ENCODE results near the gene ADRA2C. TPM values are rescaled to one million over a fixed set of nuclear protein-coding genes. Genes with fewer than 3 reads are reported as not detected.

ADRA2C gene
- total and polyA plus RNA-seq, 2 of the 13 experiments (the other 11 are each of a cell fraction or from before 2014, with no cell fraction given): 15.4 to 69.7 TPM

DNA sequence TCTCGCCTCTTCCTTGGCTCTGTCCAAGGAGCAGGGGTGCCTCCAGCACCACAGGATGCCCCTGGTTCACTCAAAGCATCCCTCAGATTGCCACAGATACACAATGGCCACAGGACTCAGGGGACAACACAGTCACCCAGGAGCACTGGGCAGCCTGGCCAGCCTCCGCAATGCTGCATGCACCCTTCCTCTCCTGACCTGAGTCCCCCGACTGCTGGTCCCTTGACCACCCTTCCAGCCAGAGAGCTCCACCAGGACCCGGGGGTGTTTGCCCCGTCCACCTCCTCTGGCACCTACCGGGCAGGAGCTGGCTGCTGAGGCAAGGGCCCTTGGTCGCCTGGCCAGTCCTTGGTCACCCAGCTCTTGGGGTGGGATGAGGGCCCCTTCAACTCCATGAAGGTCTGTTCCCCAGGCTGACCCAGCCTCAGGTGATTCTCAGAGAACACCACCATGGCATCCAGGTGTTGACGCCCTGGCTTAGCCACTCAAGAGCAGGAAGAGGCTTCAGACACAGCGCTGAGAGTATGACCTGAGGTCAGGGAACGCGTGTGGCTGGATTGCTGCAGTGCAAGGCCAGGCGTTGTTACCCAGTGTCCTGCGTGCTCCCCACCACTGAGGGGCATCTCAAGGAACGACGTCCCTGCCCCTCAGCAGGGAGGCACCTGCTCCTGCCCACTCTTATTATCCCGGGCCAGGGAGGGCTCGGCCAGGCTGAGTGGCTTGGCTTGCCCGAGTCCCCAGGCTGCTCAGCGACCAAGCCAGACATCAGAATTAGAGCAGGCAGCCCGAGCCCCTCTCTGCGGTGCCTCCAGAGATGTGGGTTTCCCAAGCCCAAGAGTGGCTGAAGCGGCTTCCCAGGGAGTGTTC, 10.2 kb downstream of the ADRA2C start (continued):
- TF ChIP-seq, protein P1, sequence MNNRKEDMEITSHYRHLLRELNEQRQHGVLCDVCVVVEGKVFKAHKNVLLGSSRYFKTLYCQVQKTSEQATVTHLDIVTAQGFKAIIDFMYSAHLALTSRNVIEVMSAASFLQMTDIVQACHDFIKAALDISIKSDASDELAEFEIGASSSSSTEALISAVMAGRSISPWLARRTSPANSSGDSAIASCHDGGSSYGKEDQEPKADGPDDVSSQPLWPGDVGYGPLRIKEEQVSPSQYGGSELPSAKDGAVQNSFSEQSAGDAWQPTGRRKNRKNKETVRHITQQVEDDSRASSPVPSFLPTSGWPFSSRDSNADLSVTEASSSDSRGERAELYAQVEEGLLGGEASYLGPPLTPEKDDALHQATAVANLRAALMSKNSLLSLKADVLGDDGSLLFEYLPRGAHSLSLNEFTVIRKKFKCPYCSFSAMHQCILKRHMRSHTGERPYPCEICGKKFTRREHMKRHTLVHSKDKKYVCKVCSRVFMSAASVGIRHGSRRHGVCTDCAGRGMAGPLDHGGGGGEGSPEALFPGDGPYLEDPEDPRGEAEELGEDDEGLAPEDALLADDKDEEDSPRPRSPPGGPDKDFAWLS (CRISPR knock-in tag; IDR thresholded peaks at IDR 0.05; ENCODE audit: borderline replicate concordance): no peak
- TF ChIP-seq SALL1 (CRISPR knock-in tag; IDR thresholded peaks at IDR 0.05): 0 out of 2 replicates have a peak, but pooled peaks have one; percentile 12
- TF ChIP-seq ZNF850 (CRISPR knock-in tag; conservative IDR thresholded peaks at IDR 0.05): no peak

DNA sequence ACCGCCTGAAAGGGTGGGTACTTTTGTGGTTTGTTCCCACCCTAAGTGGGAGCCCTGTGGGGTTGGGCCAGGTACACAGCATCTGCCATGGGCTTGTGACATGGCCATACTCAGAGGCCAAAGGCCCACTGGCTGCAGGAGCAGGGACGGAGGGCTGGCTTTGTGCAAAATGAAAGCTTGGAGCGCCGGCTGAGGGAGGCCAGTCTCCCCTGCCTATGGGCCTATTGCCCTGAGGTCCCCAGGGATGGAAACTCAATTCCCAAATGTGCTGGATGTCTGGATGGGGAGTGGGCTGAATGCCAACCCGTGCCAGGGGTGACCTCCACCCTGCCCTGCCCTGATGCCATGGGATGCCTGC, 10.8 kb downstream of the ADRA2C start:
- Histone ChIP-seq H3K4me3 (replicated peaks in 1 of 3; ENCODE audit: insufficient read depth in 1 of 3, low read depth in 2 of 3, low read length in 3 of 3) (no peak overlapping the region; a peak in 1 of 6 replicates), H3K4me2 (ENCODE audit: low read depth, low read length) (peak overlapping the region; percentile 33), H2AFZ (ENCODE audit: low read length) (no peak overlapping the region), H4K20me1 (ENCODE audit: insufficient read depth, low read length) (no peaks in the 10 kb centered on the region), H3K27ac (ENCODE audit: extremely low read length, insufficient read depth, low read length) (no peak overlapping the region), H3K4me1 (ENCODE audit: insufficient read depth, low read length) (peaks cover 85% of the 10 kb centered on the region), H3K36me3 (replicated peaks in 1 of 2; ENCODE audit: control insufficient read depth in 1 of 2, insufficient read depth in 2 of 2, low read length in 2 of 2) (no peaks in the 10 kb centered on the region), H3K9ac (ENCODE audit: insufficient read depth, low read depth, low read length) (no peak overlapping the region), H3K27me3 (ENCODE audit: control insufficient read depth in 1 of 2, insufficient read depth in 2 of 2, low read length in 2 of 2) (peaks cover 0 to 7% of the 10 kb centered on the region in 2 experiments; a peak in 1 of 5 replicates), H3K9me3 (ENCODE audit: low read length) (no peaks in the 10 kb centered on the region), H3K79me2 (ENCODE audit: insufficient read depth, low read length) (no peaks in the 10 kb centered on the region)
- intact Hi-C loops (cut with micrococcal nuclease; ENCODE audit: unreplicated experiment) (no loop called here), in situ Hi-C loops (cut with HindIII; ENCODE audit: extremely low pct_ligation_motif_present, low pct_unique_long_range_greater_than_20kb) (no loop called here)
- DNase-seq (ENCODE audit: low spot score): no peak
- TF ChIP-seq HNRNPL (IDR thresholded peaks at IDR 0.05; ENCODE audit: low read depth, low read length): 0 out of 2 replicates have a peak, but pooled peaks have one; percentile 22
- TF ChIP-seq ZNF557 (CRISPR knock-in tag; IDR thresholded peaks at IDR 0.05): no peak
- no peak for TF ChIP-seq XBP1 (CRISPR knock-in tag; IDR thresholded peaks at IDR 0.05)
- 0 out of 2 replicates have a peak, but pooled peaks have one; percentile 10 for TF ChIP-seq ZNF225 (CRISPR knock-in tag; IDR thresholded peaks at IDR 0.05)
- POLR2A ChIA-PET: no interaction called here
- 25% methylated on average over 2 of the region's 5 CpGs for WGBS (ENCODE audit: low lambda C conversion rate)
- CTCF ChIA-PET (ENCODE audit: low intra/inter-chr PET ratio, low total read pairs): no interaction called here
- no peak for ATAC-seq
- FAIRE-seq: no peak
- BruUV-seq (replicated peaks): no TSS peak

Data from HepG2 (cell line).